H1 (cell line): ENCODE data around the gene PLEKHA5. TPM values are rescaled to one million over a fixed set of nuclear protein-coding genes. Genes with fewer than 3 reads are reported as not detected.

Experiments used
- CBX8 ChIP-seq: fragments of 300-800, 300-1000 bp; sonication (generic); IDR thresholded peaks from 2 replicates; pipeline ENCODE4 v1.7.1; 2016; ENCODE audit warnings: low read depth, low read length, borderline replicate concordance
- GTF2F1 ChIP-seq: IDR thresholded peaks from 2 replicates; pipeline ENCODE4 v1.6.1; 2012; ENCODE audit warnings: low read depth, low read length, improper control_type of control experiment, borderline replicate concordance
- JUN ChIP-seq: IDR thresholded peaks from 2 replicates; pipeline ENCODE4 v1.6.1; 2011; ENCODE audit warnings: low read depth, mild to moderate bottlenecking, improper control_type of control experiment, low read length
- JUND ChIP-seq: IDR thresholded peaks from 2 replicates; pipeline ENCODE4 v1.6.1; 2011; ENCODE audit warnings: mild to moderate bottlenecking, improper control_type of control experiment, low read length
- RNF2 ChIP-seq: fragments of 200-900, 300-1000 bp; sonication (generic); IDR thresholded peaks from 2 replicates; pipeline ENCODE4 v1.7.1; 2016; ENCODE audit warnings: borderline replicate concordance, low read depth, mild to moderate bottlenecking, antibody characterized with exemption, low read length; ENCODE audit not compliant: poor library complexity, severe bottlenecking; ENCODE audit errors: missing control alignments
- SP2 ChIP-seq: IDR thresholded peaks from 2 replicates; pipeline ENCODE4 v1.6.1; 2012; ENCODE audit warnings: mild to moderate bottlenecking, low read length, inconsistent platforms
- polyA plus RNA-seq, 7 experiments: library from polyadenylated mRNA; depleted of rRNA in 3 of 7; stranded (reverse) in 5 of 7; unstranded in 2 of 7; fragments of >200 nt in 5 of 7; fragments of 200-250 nt in 2 of 7; gene quantifications; 1 replicate in 5 of 7; 2 replicates in 1 of 7; 4 replicates in 1 of 7; pipeline versions ENCODE4 v1.2.1 to v1.2.3, GENCODE V29; 2011 to 2013; ENCODE audit warnings: missing spikeins in 2 of 7, mixed read lengths in 2 of 7
- total RNA-seq: library from RNA; stranded (reverse); fragmentation: NEBNext Ultra II Directional; extraction: Animal tissue kit (Norgen Biotek cat#: 25700); gene quantifications from 2 replicates; pipeline ENCODE4 v1.2.1, GENCODE V29; 2021
- TF ChIP-seq, protein P1 (sequence below): IDR thresholded peaks from 2 replicates; pipeline ENCODE4 v1.6.1; 2012; ENCODE audit warnings: inconsistent platforms

PLEKHA5 gene
- total and polyA plus RNA-seq, 2 of the 8 experiments (the other 6 are each of a cell fraction or from before 2014, with no cell fraction given), result 17.2 to 66.1 TPM

DNA sequence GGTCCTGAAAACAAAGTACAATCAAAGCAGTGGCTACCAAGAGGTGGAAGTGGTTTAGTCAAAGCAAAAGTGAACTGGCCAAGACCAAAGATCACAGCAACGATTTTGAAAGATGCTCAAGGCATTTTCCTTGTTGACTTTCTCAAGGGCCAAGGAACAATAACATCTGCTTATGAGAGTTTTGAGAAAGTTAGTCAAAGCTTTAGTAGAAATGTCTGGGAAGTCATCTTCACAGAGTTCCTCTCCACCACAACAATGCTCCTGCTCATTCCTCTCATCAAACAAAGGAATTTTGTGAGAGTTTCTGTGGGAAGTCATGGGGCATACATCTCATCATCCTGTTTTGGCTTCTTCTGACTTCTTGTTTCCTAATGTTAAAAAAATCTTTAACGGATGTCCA, 80.1 kb downstream of the PLEKHA5 start (continued):
- TF ChIP-seq CBX8 (no peak), JUN (no peak), SP2 (no peak), RNF2 (no peak), JUND (no peak), GTF2F1 (no peak)
- TF ChIP-seq, protein P1, sequence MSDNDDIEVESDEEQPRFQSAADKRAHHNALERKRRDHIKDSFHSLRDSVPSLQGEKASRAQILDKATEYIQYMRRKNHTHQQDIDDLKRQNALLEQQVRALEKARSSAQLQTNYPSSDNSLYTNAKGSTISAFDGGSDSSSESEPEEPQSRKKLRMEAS, result no peak
